OCI-LY3 (cell line): ENCODE measurements around the gene ASIP.
A peak's percentile ranks its signal among the peaks of the same experiment; 100 is the strongest.
"Not testable (repeated sequence)": the region's sequence is repeated elsewhere in the genome, so short reads cannot be mapped to it uniquely, and the experiment has no call there.

Experiments used
- H2AFZ ChIP-seq: fragments of 200-600, 300-600 bp; shearing (Covaris generic); 2 replicates; pipeline ENCODE4 v1.6.0; 2014; ENCODE audit warnings: antibody characterized with exemption, low read depth, low read length
- H3K27ac ChIP-seq: fragments of 200-600, 300-600 bp; sonication (generic); 2 replicates; pipeline ENCODE4 v1.5.1; 2014; ENCODE audit warnings: mild to moderate bottlenecking, low read length, moderate library complexity, mixed read lengths
- H3K27me3 ChIP-seq: fragments of 200-600, 300-600 bp; sonication (generic); 2 replicates; pipeline ENCODE4 v1.6.1; 2014; ENCODE audit warnings: low read depth, low read length, mixed read lengths
- H3K36me3 ChIP-seq: fragments of 200-600, 300-600 bp; sonication (generic); replicated peaks from 2 replicates; pipeline ENCODE3; 2014; ENCODE audit warnings: low read depth, low read length, mixed read lengths
- H3K4me1 ChIP-seq: fragments of 300-600, 200-600 bp; sonication (generic); 2 replicates; pipeline ENCODE4 v1.6.1; 2014; ENCODE audit warnings: low read length, mixed read lengths
- H3K4me2 ChIP-seq: fragments of 200-600, 300-600 bp; sonication (generic); 2 replicates; pipeline ENCODE4 v1.6.1; 2014; ENCODE audit warnings: low read length, mixed read lengths
- H3K4me3 ChIP-seq: fragments of 300-600, 200-600 bp; sonication (generic); 2 replicates; pipeline ENCODE4 v1.5.1; 2014; ENCODE audit warnings: antibody characterized with exemption, mild to moderate bottlenecking, low read length, moderate library complexity
- H3K79me2 ChIP-seq: fragments of 300-600, 200-600 bp; shearing (Covaris generic); 2 replicates; pipeline ENCODE4 v1.6.1; 2014; ENCODE audit warnings: mild to moderate bottlenecking, low read length, mixed read lengths
- H3K9ac ChIP-seq: fragments of 300-600, 200-600 bp; shearing (Covaris generic); 2 replicates; pipeline ENCODE4 v1.6.0; 2014; ENCODE audit warnings: mild to moderate bottlenecking, low read length, moderate library complexity
- H3K9me3 ChIP-seq: fragments of 200-600, 300-600 bp; shearing (Covaris generic); 2 replicates; pipeline ENCODE4 v1.6.1; 2014; ENCODE audit warnings: low read length, mixed read lengths; ENCODE audit not compliant: insufficient read depth
- H4K20me1 ChIP-seq: fragments of 200-600, 300-600 bp; sonication (generic); 2 replicates; pipeline ENCODE4 v1.6.1; 2016; ENCODE audit warnings: low read length, mixed read lengths; ENCODE audit not compliant: insufficient read depth
- CTCF ChIP-seq: fragments of 200-600, 300-600 bp; sonication (generic); IDR thresholded peaks from 2 replicates; pipeline ENCODE4 v1.5.1; 2014; ENCODE audit warnings: antibody characterized with exemption, low read length, low read depth
- EZH2phosphoT487 ChIP-seq: fragments of 200-600 bp; shearing (Covaris generic); IDR thresholded peaks from 2 replicates; pipeline ENCODE4 v1.6.1; 2018; ENCODE audit warnings: antibody characterized with exemption, mixed run types, low read depth

Gene ASIP

DNA sequence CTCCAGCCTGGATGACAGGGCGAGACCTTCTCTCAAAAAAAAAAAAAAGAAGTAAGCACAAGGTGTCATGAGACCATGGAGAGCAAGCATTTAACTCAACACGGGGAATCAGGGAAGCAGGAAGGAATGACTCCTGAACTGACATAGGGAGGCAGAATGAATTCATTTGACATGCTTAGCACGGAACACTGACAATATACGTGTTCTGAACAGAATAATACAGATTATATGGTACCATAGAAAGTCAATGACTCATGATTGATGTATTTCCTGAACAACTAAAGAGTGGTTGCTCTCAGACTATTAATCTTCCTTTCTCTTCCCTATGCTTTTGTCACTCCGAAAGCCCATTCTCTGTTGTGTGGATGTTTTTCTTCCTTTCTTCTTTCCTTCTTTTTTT lies 20.7 kb upstream of the ASIP start:
- Histone ChIP-seq H3K4me1 (peaks cover 18% of the 10 kb centered on the region), H3K9ac (no peak overlapping the region), H3K4me3 (no peak overlapping the region), H3K27me3 (no peaks in the 10 kb centered on the region), H3K27ac (no peak overlapping the region), H2AFZ (no peak overlapping the region), H3K9me3 (no peaks in the 10 kb centered on the region), H3K4me2 (no peak overlapping the region), H3K79me2 (no peaks in the 10 kb centered on the region), H3K36me3 (no peaks in the 10 kb centered on the region), H4K20me1 (no peaks in the 10 kb centered on the region)
- TF ChIP-seq EZH2phosphoT487 (no peak), CTCF (no peak)

DNA sequence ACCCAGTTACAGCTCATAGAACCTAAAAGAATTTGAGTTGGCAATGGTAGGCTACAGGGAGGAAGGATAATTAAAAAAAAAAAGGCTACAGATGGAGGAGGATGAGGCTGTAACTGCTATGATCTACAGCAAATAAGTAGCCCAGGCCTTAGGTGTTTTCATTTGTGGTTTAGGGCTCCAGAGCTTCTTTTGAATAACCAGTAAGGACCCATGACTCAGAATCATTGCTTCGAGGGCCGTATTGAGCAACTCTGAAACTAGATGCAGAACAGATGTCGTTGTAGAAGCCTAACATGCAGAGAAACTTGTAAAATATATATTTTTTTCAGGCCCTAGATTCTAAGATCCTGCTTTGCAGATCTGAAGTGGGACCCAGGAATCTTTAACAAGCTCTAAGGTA lies 19.0 kb upstream of the ASIP start:
- Histone ChIP-seq H3K36me3 (no peaks in the 10 kb centered on the region), H3K4me3 (no peak overlapping the region), H2AFZ (0 out of 2 replicates have a peak overlapping the region, but pooled peaks have one; percentile 16), H3K79me2 (no peaks in the 10 kb centered on the region), H3K27ac (no peak overlapping the region), H3K9ac (no peak overlapping the region), H3K9me3 (no peaks in the 10 kb centered on the region), H4K20me1 (no peaks in the 10 kb centered on the region), H3K27me3 (no peaks in the 10 kb centered on the region), H3K4me1 (peaks cover 8% of the 10 kb centered on the region), H3K4me2 (peak overlapping the region; percentile 13; the same call in 1 of the 2 replicates)
- TF ChIP-seq CTCF (no peak), EZH2phosphoT487 (no peak)

GRCh38 chr20:34224251-34224650 lies 17.0 kb upstream of the ASIP start:
- not testable (repeated sequence) for H3K9me3 ChIP-seq, H3K27ac ChIP-seq, H4K20me1 ChIP-seq, H3K79me2 ChIP-seq, H2AFZ ChIP-seq, H3K36me3 ChIP-seq, H3K4me3 ChIP-seq, H3K9ac ChIP-seq, H3K4me2 ChIP-seq, H3K27me3 ChIP-seq, H3K4me1 ChIP-seq

DNA sequence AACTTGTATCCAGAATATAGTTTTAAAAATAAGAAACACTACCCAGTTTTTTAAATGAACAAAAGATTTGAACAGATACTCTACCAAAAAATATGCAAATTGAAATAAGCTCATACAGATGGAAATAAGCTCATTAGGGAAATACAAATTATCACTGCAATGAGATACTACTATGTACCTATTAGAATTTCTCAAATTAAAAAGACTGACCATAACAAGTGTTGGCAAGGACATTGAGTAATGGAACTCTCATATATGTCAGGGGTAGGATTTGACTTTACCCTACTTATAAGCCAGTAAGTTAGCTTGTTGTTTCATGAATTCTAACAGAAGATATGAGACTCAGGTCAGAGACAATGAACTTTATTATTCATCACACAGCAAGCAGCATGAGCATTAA lies 9.6 kb upstream of the ASIP start:
- Histone ChIP-seq H3K4me2 (no peak overlapping the region), H3K27ac (no peak overlapping the region), H3K79me2 (no peaks in the 10 kb centered on the region), H3K4me1 (no peaks in the 10 kb centered on the region), H3K9me3 (peaks cover 7% of the 10 kb centered on the region), H4K20me1 (no peaks in the 10 kb centered on the region), H3K27me3 (no peaks in the 10 kb centered on the region), H3K9ac (no peak overlapping the region), H3K36me3 (peaks cover 3% of the 10 kb centered on the region), H3K4me3 (no peak overlapping the region), H2AFZ (no peak overlapping the region)
- TF ChIP-seq EZH2phosphoT487, result no peak
- no peak for TF ChIP-seq CTCF
